Cardiac fibroblast (primary cell): ENCODE results near the gene FIGNL1.

Source experiments
- DNase-seq, 2 donors: peaks; one replicate each; pipeline versions ENCODE4 v3.0.0 to v3.0.0-alpha.2; 2010; ENCODE audit warnings: low read depth in 2 of 2
- H3K4me3 ChIP-seq, 2 donors: replicated peaks in 1 of 2; 1 replicate in 1 of 2; 2 replicates in 1 of 2; pipeline ENCODE4 v1.5.1; 2011; ENCODE audit warnings: low read depth in 2 of 2, low read length in 2 of 2, mild to moderate bottlenecking in 2 of 2, moderate library complexity in 1 of 2
- CTCF ChIP-seq: IDR thresholded peaks from one replicate; pipeline ENCODE4 v1.5.1; 2011; ENCODE audit warnings: low read depth, mild to moderate bottlenecking, low read length, inconsistent platforms

Gene FIGNL1

GRCh38 chr7:50431316-50431715, 18.8 kb downstream of the FIGNL1 start:
- no peak overlapping the region for H3K4me3 ChIP-seq
- no peak for DNase-seq
- TF ChIP-seq CTCF: no peak

GRCh38 chr7:50428911-50429310, 21.2 kb downstream of the FIGNL1 start:
- no peak for TF ChIP-seq CTCF
- H3K4me3 ChIP-seq: no peak overlapping the region
- DNase-seq: no peak

GRCh38 chr7:50427518-50427917, 22.6 kb downstream of the FIGNL1 start:
- DNase-seq: no peak
- TF ChIP-seq CTCF: no peak
- H3K4me3 ChIP-seq: no peak overlapping the region

GRCh38 chr7:50426280-50427045, 23.7 kb downstream of the FIGNL1 start:
- TF ChIP-seq CTCF: no peak

GRCh38 chr7:50425318-50425717, 24.8 kb downstream of the FIGNL1 start:
- H3K4me3 ChIP-seq: no peak overlapping the region
- no peak for DNase-seq
- no peak for TF ChIP-seq CTCF

More at GRCh38 chr7:50426280-50427045, 23.7 kb downstream of the FIGNL1 start:
- DNase-seq: no peak
- H3K4me3 ChIP-seq: no peak overlapping the region

- DNase-seq: no peak
- no peak overlapping the region for H3K4me3 ChIP-seq
- no peak for TF ChIP-seq CTCF
These were observed 26.3 kb downstream of the FIGNL1 start for GRCh38 chr7:50423860-50424259.

- TF ChIP-seq CTCF: no peak
- H3K4me3 ChIP-seq: no peak overlapping the region
- DNase-seq: no peak
These were observed 27.3 kb downstream of the FIGNL1 start for GRCh38 chr7:50422858-50423257.
